GM12878 (cell line): ENCODE results near the gene MSI2. TPM values are rescaled to one million over a fixed set of nuclear protein-coding genes. Genes with fewer than 3 reads are reported as not detected.

Experiments used
- ATAC-seq: fragments of 200-7000 bp; cut with Tn5 transposase; 3 replicates; pipeline ENCODE4 v1.9.1; 2020; ENCODE audit warnings: mild to moderate bottlenecking, moderate library complexity
- BruUV-seq: library from RNA; stranded (reverse); fragments of 400-500 nt; replicated peaks from 2 replicates; lab custom pipeline; 2021; lab: Mats Ljungman, UMichigan
- CTCF ChIA-PET: fragments of 300-600 bp; sonication (Branson Sonifier 250); formaldehyde crosslinking; extraction: SDS; loops from one replicate; lab custom pipeline; 2021; ENCODE audit warnings: inconsistent platforms; lab: Yijun Ruan, JAX
- POLR2A ChIA-PET: fragments of 350-600 bp; formaldehyde crosslinking; extraction: SDS; loops from one replicate; lab custom pipeline; 2021; ENCODE audit warnings: inconsistent platforms; lab: Charles Lee
- RAD21 ChIA-PET: fragments of 300-600 bp; sonication (Branson Sonifier 250); formaldehyde crosslinking; loops from one replicate; lab custom pipeline; 2023; ENCODE audit warnings: antibody characterized with exemption; ENCODE audit not compliant: unreplicated experiment; lab: Charles Lee
- SMC1A ChIA-PET: fragments of 300-600 bp; sonication (Branson Sonifier 250); formaldehyde crosslinking; loops from one replicate; lab custom pipeline; 2023; ENCODE audit not compliant: unreplicated experiment, uncharacterized antibody; lab: Charles Lee
- DNase-seq: peaks from one replicate; pipeline ENCODE4 v3.0.0-alpha.2; 2011; ENCODE audit warnings: low read depth, low spot score
- FAIRE-seq: peaks from 3 replicates; lab custom pipeline; 2011; peaks lifted over from hg19 to GRCh38; lab: Jason Lieb, UNC
- H2AFZ ChIP-seq: 2 replicates; pipeline ENCODE4 v1.6.0; 2011; ENCODE audit warnings: low read depth, low read length, control low read depth; ENCODE audit not compliant: control insufficient read depth
- H3K27ac ChIP-seq: 2 replicates; pipeline ENCODE4 v1.5.1; 2011; ENCODE audit warnings: control low read depth; ENCODE audit not compliant: control insufficient read depth, insufficient read depth
- H3K27me3 ChIP-seq, 2 experiments: replicated peaks in 1 of 2; 2 replicates each; pipeline versions ENCODE4 v1.6.0 to v1.6.1; 2011; ENCODE audit warnings: low read length in 1 of 2; ENCODE audit not compliant: control insufficient read depth in 2 of 2, insufficient read depth in 2 of 2
- H3K36me3 ChIP-seq, 2 experiments: 2 replicates each; pipeline ENCODE4 v1.5.1; 2011; ENCODE audit warnings: low read length in 1 of 2; ENCODE audit not compliant: control insufficient read depth in 2 of 2, insufficient read depth in 2 of 2
- H3K4me1 ChIP-seq: 2 replicates; pipeline ENCODE4 v1.6.1; 2011; ENCODE audit warnings: mild to moderate bottlenecking, low read length, moderate library complexity, mixed read lengths; ENCODE audit not compliant: control insufficient read depth, insufficient read depth
- H3K4me2 ChIP-seq: 2 replicates; pipeline ENCODE4 v1.6.0; 2011; ENCODE audit warnings: control low read depth; ENCODE audit not compliant: control insufficient read depth, insufficient read depth
- H3K4me3 ChIP-seq: fragments of 200-600 bp; sonication (generic); 2 replicates; pipeline ENCODE4 v1.5.1; 2016
- H3K79me2 ChIP-seq: 2 replicates; pipeline ENCODE4 v1.6.0; 2011; ENCODE audit warnings: low read length; ENCODE audit not compliant: control insufficient read depth, insufficient read depth
- H3K9ac ChIP-seq: 2 replicates; pipeline ENCODE4 v1.8.0; 2011; ENCODE audit warnings: low read length, control low read depth, mixed read lengths; ENCODE audit not compliant: control insufficient read depth, insufficient read depth
- H3K9me3 ChIP-seq: replicated peaks from 3 replicates; pipeline ENCODE4 v1.5.1; 2011; ENCODE audit warnings: mild to moderate bottlenecking, low read length; ENCODE audit not compliant: control insufficient read depth, insufficient read depth
- H4K20me1 ChIP-seq: 2 replicates; pipeline ENCODE4 v1.6.0; 2011; ENCODE audit not compliant: control insufficient read depth, insufficient read depth
- ATF2 ChIP-seq: IDR thresholded peaks from 2 replicates; pipeline ENCODE4 v1.6.1; 2012; ENCODE audit warnings: low read length, inconsistent platforms
- CEBPB ChIP-seq, 2 experiments: fragments of 150-350 bp in 1 of 2; IDR thresholded peaks; 2 replicates each; pipeline ENCODE4 v1.6.1; 2012 to 2014; ENCODE audit warnings: low read depth in 2 of 2, low read length in 2 of 2, borderline replicate concordance in 1 of 2, inconsistent platforms in 1 of 2
- EP300 ChIP-seq, 2 experiments: fragments of 150-350 bp in 1 of 2; IDR thresholded peaks; 2 replicates each; pipeline ENCODE4 v1.6.1; 2011 to 2012; ENCODE audit warnings: low read depth in 2 of 2, low read length in 2 of 2, borderline replicate concordance in 1 of 2, improper control_type of control experiment in 1 of 2, inconsistent platforms in 1 of 2; ENCODE audit not compliant: control insufficient read depth in 1 of 2
- ETV6 ChIP-seq, 2 experiments: fragments of 450-650 bp in 1 of 2; IDR thresholded peaks in 1 of 2; conservative IDR thresholded peaks in 1 of 2; 2 replicates each; pipeline ENCODE4 v1.6.1; 2014; ENCODE audit warnings: antibody characterized with exemption in 1 of 2, borderline replicate concordance in 1 of 2, low read depth in 1 of 2, mild to moderate bottlenecking in 1 of 2, moderate library complexity in 1 of 2
- MYC ChIP-seq: IDR thresholded peaks from 2 replicates; pipeline ENCODE4 v1.6.1; 2011; ENCODE audit warnings: mild to moderate bottlenecking, low read length, moderate library complexity, inconsistent platforms; ENCODE audit not compliant: insufficient read depth, insufficient replicate concordance, insufficient read length, severe bottlenecking
- NFIC ChIP-seq: IDR thresholded peaks from 2 replicates; pipeline ENCODE4 v1.6.1; 2012; ENCODE audit warnings: low read depth, mild to moderate bottlenecking, inconsistent platforms, low read length, moderate library complexity
- NFYB ChIP-seq: IDR thresholded peaks from 2 replicates; pipeline ENCODE4 v1.6.1; 2011; ENCODE audit warnings: low read depth, mild to moderate bottlenecking, low read length, improper control_type of control experiment, moderate library complexity; ENCODE audit not compliant: insufficient read depth
- NR2F1 ChIP-seq: fragments of 450-650 bp; conservative IDR thresholded peaks from 2 replicates; pipeline ENCODE4 v1.6.1; 2017; ENCODE audit warnings: mild to moderate bottlenecking
- SRF ChIP-seq, 2 experiments: IDR thresholded peaks; 2 replicates each; pipeline ENCODE4 v1.6.1; 2011; ENCODE audit warnings: low read depth in 2 of 2, low read length in 2 of 2, mild to moderate bottlenecking in 1 of 2, moderate library complexity in 1 of 2
- STAT1 ChIP-seq: fragments of 450-650 bp; conservative IDR thresholded peaks from 2 replicates; pipeline ENCODE4 v1.6.1; 2014; ENCODE audit warnings: antibody characterized with exemption, mild to moderate bottlenecking
- SUPT20H ChIP-seq: IDR thresholded peaks from 2 replicates; pipeline ENCODE4 v1.6.1; 2011; ENCODE audit warnings: low read depth, mild to moderate bottlenecking, low read length, moderate library complexity, borderline replicate concordance; ENCODE audit not compliant: control insufficient read depth
- ZNF274 ChIP-seq: IDR thresholded peaks from one replicate; pipeline ENCODE4 v1.8.0; 2011; ENCODE audit not compliant: insufficient read length, insufficient read depth
- WGBS: methylation state at CpG from one replicate; pipeline ENCODE4 v1.1.6; 2016; ENCODE audit warnings: low lambda C conversion rate; ENCODE audit not compliant: insufficient replicate concordance, insufficient coverage; ENCODE audit errors: missing lambda C conversion rate; 5-methylcytosine and 5-hydroxymethylcytosine counted together
- in situ Hi-C: fragments of 300-500 bp; cut with MboI; formaldehyde crosslinking; loops from 9 replicates; pipeline ENCODE4 v1.14.3; 2018; ENCODE audit warnings: mixed read lengths
- intact Hi-C: fragments of 100-400 bp; cut with micrococcal nuclease; formaldehyde crosslinking; loops from one replicate; pipeline ENCODE4 v1.14.2; 2022; ENCODE audit not compliant: unreplicated experiment
- polyA plus RNA-seq, 11 experiments: library from polyadenylated mRNA; depleted of rRNA in 4 of 11; unstranded in 6 of 11; stranded (reverse) in 5 of 11; fragments of >200 nt; fragmentation: Nextera tagmentation in 4 of 11; fragmentation: Illumina TruSeq in 1 of 11; extraction: Ambion mirVana in 4 of 11; extraction: Trizol in 1 of 11; gene quantifications; 1 replicate in 1 of 11; 2 replicates in 10 of 11; pipeline versions ENCODE4 v1.2.1 to v1.2.3, GENCODE V29; 2011 to 2016; ENCODE audit warnings: inconsistent platforms in 2 of 11, missing spikeins in 2 of 11, low read depth in 1 of 11
- total RNA-seq, 4 experiments: library from RNA; depleted of rRNA in 3 of 4; stranded (reverse); fragments of >200 nt in 3 of 4; fragmentation: Illumina TruSeq in 1 of 4; extraction: Trizol in 1 of 4; gene quantifications; 2 replicates each; pipeline versions ENCODE4 v1.2.1 to v1.2.3, GENCODE V29; 2013 to 2021
- TF ChIP-seq, protein P1 (sequence below): IDR thresholded peaks from 2 replicates; pipeline ENCODE4 v1.6.1; 2012; ENCODE audit warnings: mild to moderate bottlenecking, low read depth, low read length

Gene MSI2
- total and polyA plus RNA-seq, 10 of the 15 experiments (the other 5 are each of a cell fraction or from before 2014, with no cell fraction given), result 6.1 to 76.1 (median 42.0) TPM

- no peak for TF ChIP-seq CEBPB (IDR thresholded peaks at IDR 0.05; ENCODE audit: borderline replicate concordance in 1 of 2, low read depth in 2 of 2, low read length in 2 of 2)
- no peak for TF ChIP-seq NR2F1
- no peak for TF ChIP-seq MYC
- no peak for TF ChIP-seq ATF2
- no peak for TF ChIP-seq STAT1
- TF ChIP-seq SRF (IDR thresholded peaks at IDR 0.05; ENCODE audit: low read depth in 2 of 2, low read length in 2 of 2), result no peak
- TF ChIP-seq EP300 (IDR thresholded peaks at IDR 0.05; ENCODE audit: borderline replicate concordance in 1 of 2, control insufficient read depth in 1 of 2, low read depth in 2 of 2, low read length in 2 of 2), result no peak
- no peak for TF ChIP-seq NFIC
Observed at GRCh38 chr17:57315061-57316015, 59.0 kb downstream of the MSI2 start (continued).

DNA sequence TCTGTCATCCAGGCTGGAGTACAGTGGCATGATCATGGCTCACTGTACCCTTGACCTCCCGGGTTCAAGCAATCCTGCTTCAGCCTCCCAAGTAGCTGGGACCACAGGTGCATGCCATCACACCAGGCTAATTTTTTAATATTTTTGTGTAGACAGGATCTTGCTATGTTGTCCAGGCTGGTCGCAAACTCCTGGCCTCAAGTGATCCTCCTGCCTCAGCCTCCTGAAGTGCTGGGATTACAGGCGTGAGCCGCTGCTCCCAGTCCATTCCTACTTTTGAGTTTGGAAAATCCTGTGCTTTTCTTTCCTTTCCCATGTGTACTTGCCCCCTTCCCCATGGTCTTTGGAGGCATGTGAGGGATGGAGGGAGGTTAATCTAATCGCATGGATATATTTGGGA is 60.0 kb downstream of the MSI2 start:
- intact Hi-C loops (no loop called here), in situ Hi-C loops (no loop called here)
- H3K9me3 ChIP-seq, result no peaks in the 10 kb centered on the region
- ChIA-PET SMC1A (no interaction called here), RAD21 (no interaction called here), POLR2A (interaction anchor here (1.1 kb wide), 1 partner anchor 55 kb away, joined by 3 read pairs; no protein-coding TSS in a partner anchor), CTCF (interaction anchor here (0.6 kb wide), 1 partner anchor 51 kb away, joined by 4 read pairs; no protein-coding TSS in a partner anchor)
- peaks cover 7 to 11% of the 10 kb centered on the region in 2 experiments; a peak in 3 of 4 replicates for H3K36me3 ChIP-seq
- no peak overlapping the region for H3K4me3 ChIP-seq
- WGBS, result 98% methylated on average over 5 of the region's 5 CpGs
- H3K4me1 ChIP-seq, result no peaks in the 10 kb centered on the region
- no peak overlapping the region for H3K4me2 ChIP-seq
- no peak overlapping the region for H2AFZ ChIP-seq
- no peak for ATAC-seq
- H3K79me2 ChIP-seq, result peaks cover 6% of the 10 kb centered on the region
- no peak for FAIRE-seq
- H4K20me1 ChIP-seq, result no peaks in the 10 kb centered on the region
- H3K27me3 ChIP-seq, result no peaks in the 10 kb centered on the region
- no peak overlapping the region for H3K9ac ChIP-seq
- no peak for DNase-seq
- H3K27ac ChIP-seq, result no peak overlapping the region
- TF ChIP-seq ETV6 (conservative IDR thresholded peaks at IDR 0.05 in 1 of 2, IDR thresholded peaks at IDR 0.05 in 1 of 2; ENCODE audit: borderline replicate concordance in 1 of 2, low read depth in 1 of 2) (no peak), SUPT20H (no peak), EP300 (IDR thresholded peaks at IDR 0.05; ENCODE audit: borderline replicate concordance in 1 of 2, control insufficient read depth in 1 of 2, low read depth in 2 of 2, low read length in 2 of 2) (no peak), MYC (no peak), ZNF274 (no peak), SRF (IDR thresholded peaks at IDR 0.05; ENCODE audit: low read depth in 2 of 2, low read length in 2 of 2) (no peak), NFYB (no peak)
- TF ChIP-seq, protein P1, sequence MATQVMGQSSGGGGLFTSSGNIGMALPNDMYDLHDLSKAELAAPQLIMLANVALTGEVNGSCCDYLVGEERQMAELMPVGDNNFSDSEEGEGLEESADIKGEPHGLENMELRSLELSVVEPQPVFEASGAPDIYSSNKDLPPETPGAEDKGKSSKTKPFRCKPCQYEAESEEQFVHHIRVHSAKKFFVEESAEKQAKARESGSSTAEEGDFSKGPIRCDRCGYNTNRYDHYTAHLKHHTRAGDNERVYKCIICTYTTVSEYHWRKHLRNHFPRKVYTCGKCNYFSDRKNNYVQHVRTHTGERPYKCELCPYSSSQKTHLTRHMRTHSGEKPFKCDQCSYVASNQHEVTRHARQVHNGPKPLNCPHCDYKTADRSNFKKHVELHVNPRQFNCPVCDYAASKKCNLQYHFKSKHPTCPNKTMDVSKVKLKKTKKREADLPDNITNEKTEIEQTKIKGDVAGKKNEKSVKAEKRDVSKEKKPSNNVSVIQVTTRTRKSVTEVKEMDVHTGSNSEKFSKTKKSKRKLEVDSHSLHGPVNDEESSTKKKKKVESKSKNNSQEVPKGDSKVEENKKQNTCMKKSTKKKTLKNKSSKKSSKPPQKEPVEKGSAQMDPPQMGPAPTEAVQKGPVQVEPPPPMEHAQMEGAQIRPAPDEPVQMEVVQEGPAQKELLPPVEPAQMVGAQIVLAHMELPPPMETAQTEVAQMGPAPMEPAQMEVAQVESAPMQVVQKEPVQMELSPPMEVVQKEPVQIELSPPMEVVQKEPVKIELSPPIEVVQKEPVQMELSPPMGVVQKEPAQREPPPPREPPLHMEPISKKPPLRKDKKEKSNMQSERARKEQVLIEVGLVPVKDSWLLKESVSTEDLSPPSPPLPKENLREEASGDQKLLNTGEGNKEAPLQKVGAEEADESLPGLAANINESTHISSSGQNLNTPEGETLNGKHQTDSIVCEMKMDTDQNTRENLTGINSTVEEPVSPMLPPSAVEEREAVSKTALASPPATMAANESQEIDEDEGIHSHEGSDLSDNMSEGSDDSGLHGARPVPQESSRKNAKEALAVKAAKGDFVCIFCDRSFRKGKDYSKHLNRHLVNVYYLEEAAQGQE, result no peak
- no TSS peak for BruUV-seq
